ENCODE data around the gene P4HB.

Gene P4HB

GRCh38 chr17:81867170-81867990 is 7.0 kb upstream of the P4HB start:
- DNase-seq = peak; percentile 76 to 92

GRCh38 chr17:81866440-81867169 is 6.3 kb upstream of the P4HB start:
- no peak for DNase-seq

GRCh38 chr17:81865733-81866439 is 5.6 kb upstream of the P4HB start:
- no peak for DNase-seq

DNA sequence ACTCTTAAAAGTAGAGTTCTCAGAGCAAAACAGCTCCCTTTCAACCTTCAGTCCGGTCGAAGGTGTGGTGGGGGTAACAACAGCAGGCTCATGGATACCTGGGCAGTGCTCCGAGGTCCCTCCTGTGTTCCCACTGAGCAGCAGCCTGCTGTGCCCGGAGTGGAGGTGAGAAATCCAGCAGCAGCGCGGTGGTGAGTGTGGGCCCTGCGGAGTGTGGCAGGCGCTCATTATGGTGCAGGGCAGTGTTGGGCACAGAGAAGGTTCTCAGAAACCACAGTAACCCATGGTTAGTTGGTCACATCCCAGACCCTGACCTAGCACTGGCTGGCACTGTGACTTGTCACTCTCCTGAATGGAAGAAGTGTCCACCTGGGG is 5.0 kb upstream of the P4HB start:
- no peak for DNase-seq

DNA sequence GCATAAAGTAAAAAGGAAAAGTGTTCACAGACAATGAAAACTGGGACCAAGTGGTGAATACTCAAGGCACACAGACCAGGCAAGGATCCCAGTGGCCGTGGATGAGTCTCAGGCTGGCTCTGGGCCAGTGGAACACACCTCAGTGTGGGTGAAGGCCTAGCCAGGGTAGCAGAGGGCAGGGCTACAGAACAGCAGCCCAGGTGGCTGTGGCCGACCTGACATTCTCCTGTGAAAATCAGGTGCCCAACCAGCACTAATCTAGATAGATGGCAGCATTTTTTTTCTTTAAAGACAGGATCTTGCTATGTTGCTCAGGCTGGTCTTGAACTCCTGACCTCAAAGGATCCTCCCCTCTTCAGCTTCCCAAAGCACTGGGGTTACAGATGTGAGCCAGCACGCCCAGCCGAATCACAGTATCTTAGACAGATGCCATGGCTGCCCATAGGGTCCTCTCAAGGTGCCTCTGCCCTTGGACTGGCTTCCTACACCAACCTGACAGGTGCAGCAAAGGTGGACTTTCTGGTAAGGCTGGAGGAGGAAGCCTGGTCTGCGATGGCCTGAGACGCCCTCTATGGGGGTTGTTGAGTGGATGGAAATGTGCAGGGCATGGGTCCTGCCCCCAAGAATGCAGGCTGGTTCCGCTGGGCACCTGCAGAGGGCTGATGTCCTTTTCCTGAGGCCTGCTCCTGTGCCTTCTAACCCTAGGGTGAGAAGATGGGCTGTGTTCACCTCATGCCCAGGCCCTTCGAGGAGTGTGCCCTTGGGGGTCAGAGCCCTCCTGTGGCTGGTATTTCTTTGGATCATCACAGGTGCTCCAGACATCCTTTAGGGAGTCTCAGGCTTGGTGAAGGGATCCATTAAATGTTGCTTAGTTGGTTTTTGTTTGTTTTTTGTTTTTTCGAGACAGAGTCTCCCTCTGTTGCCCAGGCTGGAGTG is 3.8 kb upstream of the P4HB start:
- DNase-seq = no peak

DNA sequence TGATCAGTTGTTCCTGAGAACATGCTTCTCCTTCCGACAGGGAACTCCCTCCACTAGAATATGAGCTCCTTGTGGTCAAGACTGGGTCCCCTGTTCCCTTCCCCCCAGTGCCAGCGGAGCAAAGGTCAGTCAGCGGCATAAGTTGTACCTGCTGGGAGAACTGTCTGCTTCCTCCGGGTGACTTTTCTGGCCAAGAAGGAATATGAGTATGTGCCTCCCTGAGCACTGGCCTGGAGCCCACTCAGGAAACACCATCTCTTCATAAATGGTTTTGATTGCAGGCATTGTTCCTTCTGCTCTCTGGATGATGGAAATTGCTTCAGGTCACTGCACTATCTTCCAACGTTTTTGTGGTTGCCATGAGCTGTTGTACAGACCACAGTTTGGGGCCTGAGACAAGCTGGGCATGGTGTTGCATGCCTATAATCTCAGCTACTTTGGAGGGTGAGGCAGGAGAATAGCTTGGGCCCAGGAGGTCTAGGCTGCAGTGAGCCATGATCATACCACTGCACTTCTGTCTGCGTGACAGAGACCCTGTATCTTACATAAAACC is 2.9 kb upstream of the P4HB start:
- DNase-seq = peak in 1 of 2 experiments; percentile 47

DNA sequence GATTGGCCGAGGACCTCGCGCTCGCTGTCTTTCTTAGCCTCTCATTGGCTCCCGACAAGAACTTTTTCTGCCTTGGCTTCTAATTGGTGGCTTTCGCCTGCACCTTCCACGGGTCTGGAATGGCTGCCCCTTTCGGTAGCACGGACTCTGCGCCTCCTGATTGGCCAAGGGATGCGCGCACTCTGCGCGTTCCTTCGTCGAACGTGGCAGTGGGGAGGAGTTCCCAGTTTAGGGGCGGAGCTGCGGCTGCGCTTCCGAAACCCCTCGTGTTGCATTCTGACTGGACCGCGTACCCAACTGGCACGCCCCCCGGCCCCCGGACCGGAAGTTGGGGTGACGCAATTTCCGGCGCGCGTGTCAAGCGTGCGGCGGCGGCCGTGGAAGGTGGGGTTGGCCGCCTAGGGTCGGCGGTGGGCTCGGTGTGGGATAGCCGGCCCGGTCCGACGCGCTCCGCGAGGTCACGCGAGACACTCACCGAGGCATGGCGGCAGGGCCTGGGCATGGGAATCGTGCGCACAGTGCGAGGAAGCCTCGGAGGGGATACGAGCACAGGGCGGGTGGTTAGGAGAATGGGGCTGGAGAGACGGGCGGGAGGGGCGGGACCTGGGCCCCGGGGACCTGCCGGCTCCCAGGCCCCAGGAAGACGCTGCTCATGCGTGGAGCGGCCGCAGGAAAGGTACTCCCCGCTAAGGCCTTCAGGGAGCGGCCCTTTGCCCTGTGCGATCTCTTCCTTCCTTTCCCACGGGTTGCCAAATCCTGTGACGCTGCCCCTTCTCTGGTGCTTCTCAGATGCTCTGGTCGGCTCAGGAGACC is 627 bp upstream of the P4HB start:
- DNase-seq = peak; percentile 100

- DNase-seq = no peak
These were observed 1.1 kb downstream of the P4HB start for GRCh38 chr17:81858967-81859905.

DNA sequence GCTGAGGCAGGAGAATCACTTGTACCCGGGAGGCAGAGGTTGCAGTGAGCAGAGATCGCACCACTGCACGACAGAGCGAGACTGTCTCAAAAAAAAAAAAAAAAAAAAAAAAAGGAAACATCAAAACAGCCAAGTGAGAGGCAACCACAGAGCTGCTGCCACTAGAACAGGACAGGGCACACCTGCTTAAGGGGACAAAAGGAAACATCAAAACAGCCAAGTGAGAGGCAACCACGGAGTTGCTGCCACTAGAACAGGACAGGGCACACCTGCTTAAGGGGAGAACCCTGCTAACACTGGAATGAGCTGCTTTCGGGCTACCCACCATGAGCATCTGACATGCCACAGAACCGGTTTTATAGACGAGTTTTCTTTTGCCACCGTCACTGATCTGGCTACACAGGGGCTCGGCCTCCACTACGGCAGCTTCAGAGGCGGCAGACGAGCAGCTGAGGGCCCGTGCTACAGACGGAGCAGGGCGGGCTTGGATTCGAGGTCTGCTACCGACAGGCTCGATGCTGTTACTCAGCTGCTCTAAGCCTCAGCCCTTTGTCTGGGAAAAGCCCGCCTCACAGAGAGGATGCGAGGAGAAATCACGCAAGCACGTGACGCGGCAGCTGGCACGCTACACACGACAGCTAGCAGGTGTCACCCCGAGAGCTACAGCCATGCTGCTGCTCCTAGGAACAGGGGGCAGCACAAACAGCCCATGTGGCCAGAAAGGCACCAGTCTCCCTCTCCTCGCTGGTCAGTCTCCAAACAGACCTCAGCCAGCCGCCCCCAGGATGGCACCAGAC is 2.0 kb downstream of the P4HB start:
- DNase-seq = no peak

GRCh38 chr17:81854974-81855774 is 5.2 kb downstream of the P4HB start:
- DNase-seq = no peak

DNA sequence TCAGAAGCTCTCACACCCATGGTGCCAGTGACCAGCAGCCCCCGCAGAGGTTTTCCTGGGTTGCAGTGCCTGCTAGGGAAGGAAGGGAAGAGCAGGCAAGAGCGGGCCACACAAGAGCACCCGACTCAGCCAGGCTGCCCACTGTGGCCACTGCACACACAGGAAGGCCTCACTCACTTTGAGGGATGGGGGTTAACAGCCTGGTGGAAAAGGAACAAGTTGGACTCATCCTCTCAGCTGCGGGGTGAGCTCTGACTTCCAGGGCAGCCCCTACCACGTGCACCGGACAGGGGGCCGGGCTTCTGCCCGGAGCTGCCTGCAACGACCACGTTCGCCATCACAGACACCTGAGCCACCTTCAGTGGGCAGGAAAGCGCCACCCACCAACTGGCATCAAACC is 8.1 kb downstream of the P4HB start:
- no peak for DNase-seq

DNA sequence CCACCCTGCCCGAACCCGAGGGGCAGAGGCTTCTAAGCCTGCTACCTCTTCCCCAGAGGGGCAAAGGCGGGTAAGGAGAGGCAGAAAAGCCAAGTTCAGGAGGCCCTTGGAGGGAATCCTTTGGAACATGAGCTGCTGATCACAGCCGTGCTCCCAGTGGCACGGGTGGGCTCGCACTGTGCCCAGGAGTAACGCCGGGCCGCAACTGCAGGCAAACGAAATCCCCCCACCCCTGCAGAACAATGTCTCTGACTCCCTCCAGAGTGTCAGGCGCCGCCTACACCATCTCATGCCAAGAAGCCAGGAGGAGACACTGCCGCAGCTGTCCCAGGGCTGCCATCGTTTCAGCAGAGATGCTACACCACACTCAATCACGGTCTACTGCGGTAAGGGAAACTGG is 8.9 kb downstream of the P4HB start:
- no peak for DNase-seq

DNA sequence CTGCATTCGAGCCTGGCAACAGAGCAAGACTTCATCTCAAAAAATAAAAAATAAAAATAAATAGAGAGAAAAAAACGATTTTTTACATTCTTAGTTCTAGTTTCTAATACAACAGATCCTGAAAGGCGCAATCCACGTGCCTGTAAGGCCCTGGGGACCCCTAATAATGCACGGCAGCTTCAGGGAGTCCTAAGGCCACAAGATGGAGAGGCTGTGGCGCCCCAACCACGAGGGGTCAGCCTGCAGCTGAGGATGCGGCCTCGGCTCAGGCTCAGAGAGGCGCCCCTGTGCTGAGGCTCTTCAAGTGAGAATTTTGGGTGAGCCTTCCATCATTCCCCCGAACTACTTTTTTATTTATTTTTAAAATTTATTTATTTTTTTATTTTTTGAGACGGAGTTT is 10.9 kb downstream of the P4HB start:
- no peak for DNase-seq

DNA sequence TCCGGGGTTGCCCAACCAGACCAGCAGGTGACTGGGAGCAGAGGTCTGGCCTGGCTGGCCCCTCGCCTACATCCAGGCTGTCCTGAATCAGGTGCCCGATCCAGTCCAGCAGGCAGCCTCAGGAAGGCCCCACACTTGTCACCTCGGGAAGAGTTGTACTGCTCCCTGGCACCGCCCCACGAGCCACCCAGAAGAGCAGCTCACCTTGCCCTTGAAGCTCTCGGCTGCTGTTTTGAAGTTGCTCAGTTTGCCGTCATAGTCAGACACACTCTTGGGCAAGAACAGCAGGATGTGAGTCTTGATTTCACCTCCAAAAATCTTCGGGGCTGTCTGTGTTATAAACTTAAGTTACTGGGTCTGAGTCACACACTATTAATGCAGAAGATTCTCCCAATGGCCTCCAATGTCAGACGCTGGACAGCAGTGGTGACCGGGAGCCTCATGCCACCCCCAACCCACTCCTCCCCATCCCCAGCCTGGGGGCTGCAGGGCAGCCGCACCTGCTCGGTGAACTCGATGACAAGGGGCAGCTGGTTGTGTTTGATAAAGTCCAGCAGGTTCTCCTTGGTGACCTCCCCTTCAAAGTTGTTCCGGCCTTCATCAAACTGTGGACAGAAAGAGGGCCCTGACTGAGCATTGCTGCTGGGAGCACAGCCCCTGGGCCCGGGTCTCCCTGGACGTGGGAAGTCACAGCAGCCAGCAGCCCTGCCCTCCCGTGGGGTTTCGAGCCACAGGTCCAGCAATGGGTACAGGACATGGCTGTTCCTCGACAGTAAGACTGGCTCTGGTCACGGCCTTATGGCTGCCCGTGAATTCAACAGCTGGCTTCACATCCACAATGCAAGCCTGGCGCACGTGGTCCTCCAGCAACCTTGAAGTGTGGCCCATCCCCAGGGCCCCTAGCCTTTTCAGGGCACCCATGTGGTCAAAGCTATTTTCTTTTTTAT is 13.3 kb downstream of the P4HB start:
- DNase-seq = no peak

DNA sequence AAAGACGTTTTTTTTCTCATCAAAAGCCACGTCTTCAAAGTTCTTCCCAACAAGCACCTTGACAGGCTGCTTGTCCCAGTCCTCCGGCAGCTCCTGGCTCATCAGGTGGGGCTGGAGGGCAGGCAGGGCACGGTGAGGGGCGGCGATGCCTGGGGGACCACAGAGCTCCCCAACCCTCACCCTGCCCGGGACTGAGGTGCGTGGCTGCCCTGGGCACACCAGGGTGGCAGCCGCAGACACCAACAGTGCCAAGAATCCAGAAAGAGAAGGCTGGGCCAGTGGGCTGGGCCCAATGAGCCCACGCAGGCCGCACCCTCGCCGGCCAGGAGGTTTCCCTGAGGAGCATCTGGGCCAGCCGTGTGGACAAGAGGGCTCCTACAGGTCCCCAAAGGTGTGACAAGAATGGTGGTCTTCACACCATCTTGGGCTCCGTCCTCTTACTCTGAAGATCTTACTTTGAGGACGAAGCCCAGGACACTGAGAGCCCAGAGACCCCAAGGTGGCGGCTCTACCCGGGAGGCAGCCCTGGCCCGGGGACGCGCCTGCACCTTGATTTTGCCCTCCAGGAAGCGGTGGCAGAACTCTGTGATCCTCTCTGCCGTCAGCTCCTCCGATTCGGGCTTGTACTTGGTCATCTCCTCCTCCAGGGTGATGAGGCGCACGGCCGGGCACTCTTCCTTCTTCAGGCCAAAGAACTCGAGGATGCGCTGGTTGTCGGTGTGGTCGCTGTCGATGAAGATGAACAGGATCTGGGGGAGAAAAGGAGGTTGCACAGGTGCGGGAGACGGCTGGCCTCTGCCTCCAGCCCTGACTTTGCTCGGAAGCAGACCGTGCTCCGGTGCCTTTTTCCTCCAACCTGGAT is 14.2 kb downstream of the P4HB start:
- DNase-seq = no peak

DNA sequence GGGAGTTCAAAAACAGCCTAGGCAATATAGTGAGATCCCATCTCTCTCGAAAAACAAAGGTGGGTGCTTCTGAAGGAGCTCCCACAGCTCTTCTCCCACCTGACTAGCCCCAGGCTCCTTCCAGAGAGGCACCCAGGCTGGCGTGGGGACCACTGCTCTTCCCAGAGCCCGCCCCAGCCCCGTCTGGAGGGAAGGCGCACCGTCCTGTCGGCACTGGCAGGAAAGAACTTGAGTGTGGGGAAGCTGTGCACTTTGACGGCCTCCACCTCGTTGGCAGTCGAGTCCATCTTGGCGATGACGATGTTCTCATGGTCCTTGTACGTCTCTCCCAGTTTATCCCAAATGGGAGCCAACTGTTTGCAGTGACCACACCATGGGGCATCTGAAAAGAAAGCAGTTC is 15.0 kb downstream of the P4HB start:
- no peak for DNase-seq

Data from Kasumi-1 (cell line).